Epithelial cell of umbilical artery (primary cell): ENCODE results near the gene ADPRM. TPM values are rescaled to one million over a fixed set of nuclear protein-coding genes. Genes with fewer than 3 reads are reported as not detected.

ENCODE experiments used
- total RNA-seq: library from RNA; depleted of rRNA; stranded (reverse); fragments of >200 nt; gene quantifications from 2 replicates; pipeline ENCODE4 v1.2.3, GENCODE V29; 2014

The ADPRM gene
- 12.2 and 15.3 TPM in 2 replicates for total RNA-seq

GRCh38 chr17:10697092-10698081 is at the start of gene ADPRM, which contains the start of gene SCO1:
Gene ADPRM (plus strand): TSS chr17:10697594. CDS start chr17:10704927, 7,333 bp downstream.
Gene SCO1 (minus strand): TSS chr17:10697533. CDS start chr17:10697507, 26 bp downstream.

GRCh38 chr17:10657148-10657547 is 40.2 kb upstream of the ADPRM start, which contains the start of gene MYH3:
Gene MYH3 (minus strand): TSS chr17:10657309. CDS start chr17:10655064, 2,245 bp downstream.

GRCh38 chr17:10729334-10730193 is 32.2 kb downstream of the ADPRM start, which contains the start of gene TMEM220:
Gene TMEM220 (minus strand): TSS chr17:10730023. CDS start chr17:10729851, 172 bp downstream.

Other genes with a start within 250 kb of the ADPRM start
- gene MYH4, start 228.0 kb upstream of the ADPRM start, total RNA-seq, result not detected in 2 replicates
- gene MYH1, start 179.1 kb upstream of the ADPRM start, total RNA-seq, result not detected in 2 replicates
- gene MYH2, start 147.9 kb upstream of the ADPRM start, total RNA-seq, result not detected in 2 replicates
- under 0.01 and 0.76 TPM in 2 replicates for gene MYH3, start 40.3 kb upstream of the ADPRM start, total RNA-seq
- 22.4 and 30.7 TPM in 2 replicates for gene SCO1, start 61 bp upstream of the ADPRM start, total RNA-seq
- 0.46 and 2.6 TPM in 2 replicates for gene TMEM220, start 32.4 kb downstream of the ADPRM start, total RNA-seq
- not detected in 2 replicates for gene TMEM238L, start 106.5 kb downstream of the ADPRM start, total RNA-seq
- not detected in 2 replicates for gene PIRT, start 140.5 kb downstream of the ADPRM start, total RNA-seq